Liver (tissue), 9 donors: ENCODE data around the gene SAMD8. TPM values are rescaled to one million over a fixed set of nuclear protein-coding genes. Genes with fewer than 3 reads are reported as not detected.

ENCODE experiments used
- DNase-seq: peaks from one replicate; pipeline ENCODE4 v3.0.0-alpha.2; 2017; ENCODE audit warnings: low spot score
- H3K27ac ChIP-seq, 2 donors: one replicate each; pipeline ENCODE4 v1.7.0; 2013; ENCODE audit warnings: inconsistent platforms in 2 of 2, low read length in 2 of 2, control low read depth in 1 of 2, low read depth in 1 of 2, mild to moderate bottlenecking in 1 of 2
- H3K27me3 ChIP-seq, 4 donors: one replicate each; pipeline versions ENCODE4 v1.6.1 to v1.7.0; 2013; ENCODE audit warnings: low read length in 3 of 4, inconsistent platforms in 1 of 4, mild to moderate bottlenecking in 1 of 4, moderate library complexity in 1 of 4; ENCODE audit not compliant: control insufficient read depth in 4 of 4, insufficient read depth in 4 of 4
- H3K36me3 ChIP-seq, 4 donors: one replicate each; pipeline versions ENCODE4 v1.6.1 to v1.7.0; 2013; ENCODE audit warnings: low read length in 3 of 4, mild to moderate bottlenecking in 3 of 4, low read depth in 1 of 4, moderate library complexity in 1 of 4; ENCODE audit not compliant: control insufficient read depth in 4 of 4, insufficient read depth in 3 of 4
- H3K4me1 ChIP-seq, 4 donors: one replicate each; pipeline versions ENCODE4 v1.6.1 to v1.7.0; 2013; ENCODE audit warnings: low read length in 3 of 4, mild to moderate bottlenecking in 3 of 4, moderate library complexity in 1 of 4; ENCODE audit not compliant: control insufficient read depth in 4 of 4, insufficient read depth in 4 of 4
- H3K4me3 ChIP-seq, 3 donors: one replicate each; pipeline versions ENCODE4 v1.6.1 to v1.7.0; 2013; ENCODE audit warnings: low read length in 3 of 3, control low read depth in 1 of 3, low read depth in 1 of 3, mild to moderate bottlenecking in 1 of 3
- H3K9ac ChIP-seq, 2 donors: one replicate each; pipeline ENCODE4 v1.7.0; 2013; ENCODE audit warnings: low read length in 2 of 2, mild to moderate bottlenecking in 2 of 2, moderate library complexity in 2 of 2, control low read depth in 1 of 2, low read depth in 1 of 2
- H3K9me3 ChIP-seq, 4 donors: one replicate each; pipeline versions ENCODE4 v1.6.1 to v1.7.0; 2013; ENCODE audit warnings: low read length in 3 of 4; ENCODE audit not compliant: control insufficient read depth in 4 of 4
- ATF3 ChIP-seq: IDR thresholded peaks from 2 replicates; pipeline ENCODE4 v1.6.1; 2016; ENCODE audit warnings: antibody characterized with exemption
- CTCF ChIP-seq: fragments of 150-350 bp; IDR thresholded peaks from 2 replicates; pipeline ENCODE4 v1.5.1; 2017; ENCODE audit warnings: improper control_type of control experiment, low read depth, low read length; ENCODE audit not compliant: missing input control
- EGR1 ChIP-seq, 2 donors: IDR thresholded peaks; 2 replicates each; pipeline ENCODE4 v1.6.1; 2016 to 2018; ENCODE audit warnings: antibody characterized with exemption in 2 of 2, low read depth in 2 of 2
- FOXA1 ChIP-seq: IDR thresholded peaks from 2 replicates; pipeline ENCODE4 v1.6.1; 2016; ENCODE audit warnings: antibody characterized with exemption
- FOXA2 ChIP-seq: IDR thresholded peaks from 2 replicates; pipeline ENCODE4 v1.6.1; 2016; ENCODE audit warnings: antibody characterized with exemption
- HNF4A ChIP-seq, 2 donors: conservative IDR thresholded peaks; 2 replicates each; pipeline ENCODE4 v1.6.1; 2016; ENCODE audit warnings: antibody characterized with exemption in 2 of 2, mild to moderate bottlenecking in 2 of 2
- HNF4G ChIP-seq: IDR thresholded peaks from 2 replicates; pipeline ENCODE4 v1.6.1; 2016; ENCODE audit warnings: antibody characterized with exemption
- JUND ChIP-seq, 2 donors: IDR thresholded peaks; 2 replicates each; pipeline ENCODE4 v1.6.1; 2016; ENCODE audit warnings: antibody characterized with exemption in 2 of 2
- MAX ChIP-seq: IDR thresholded peaks from 2 replicates; pipeline ENCODE4 v1.6.1; 2016; ENCODE audit warnings: antibody characterized with exemption
- NR2F2 ChIP-seq: IDR thresholded peaks from 2 replicates; pipeline ENCODE4 v1.6.1; 2016; ENCODE audit warnings: antibody characterized with exemption
- RAD21 ChIP-seq, 2 donors: IDR thresholded peaks; 2 replicates each; pipeline ENCODE4 v1.6.1; 2016; ENCODE audit warnings: antibody characterized with exemption in 2 of 2, mild to moderate bottlenecking in 2 of 2
- REST ChIP-seq: IDR thresholded peaks from 2 replicates; pipeline ENCODE4 v1.6.1; 2016; ENCODE audit warnings: antibody characterized with exemption, mild to moderate bottlenecking
- RXRA ChIP-seq, 2 donors: IDR thresholded peaks; 2 replicates each; pipeline ENCODE4 v1.6.1; 2017 to 2018; ENCODE audit warnings: antibody characterized with exemption in 2 of 2, mild to moderate bottlenecking in 1 of 2
- SP1 ChIP-seq: IDR thresholded peaks from 2 replicates; pipeline ENCODE4 v1.6.1; 2018; ENCODE audit warnings: antibody characterized with exemption, mild to moderate bottlenecking
- TAF1 ChIP-seq: conservative IDR thresholded peaks from 2 replicates; pipeline ENCODE4 v1.6.1; 2016; ENCODE audit warnings: antibody characterized with exemption, mild to moderate bottlenecking
- YY1 ChIP-seq: IDR thresholded peaks from 2 replicates; pipeline ENCODE4 v1.6.1; 2016; ENCODE audit warnings: antibody characterized with exemption, mild to moderate bottlenecking
- ZBTB33 ChIP-seq: IDR thresholded peaks from 2 replicates; pipeline ENCODE4 v1.6.1; 2016; ENCODE audit warnings: antibody characterized with exemption
- WGBS: extraction: QIAGEN DNeasy Blood & Tissue Kit; methylation state at CpG from one replicate; pipeline ENCODE4 v1.1.7; 2013; 5-methylcytosine and 5-hydroxymethylcytosine counted together
- polyA plus RNA-seq, 2 donors: library from polyadenylated mRNA; stranded (reverse) in 1 of 2; unstranded in 1 of 2; fragments of 200-250 nt in 1 of 2; fragments of >200 nt in 1 of 2; fragmentation: Nextera tagmentation in 1 of 2; extraction: Ambion mirVana in 1 of 2; gene quantifications; one replicate each; pipeline versions ENCODE4 v1.2.1 to v1.2.3, GENCODE V29; 2013 to 2015
- total RNA-seq, 2 donors: library from RNA; depleted of rRNA; stranded (reverse); fragments of >200 nt; gene quantifications; one replicate each; pipeline ENCODE4 v1.2.3, GENCODE V29; 2014
- donor health status: healthy.
- donor health status: healthy.
- donor health status: healthy.
- donor health status: healthy.
- donor health status: healthy.

The SAMD8 gene
- total and polyA plus RNA-seq, 4 donors: 2.8 to 10.3 (median 4.1) TPM

- Histone ChIP-seq H3K27ac (no peak overlapping the region), H3K36me3 (no peaks in the 10 kb centered on the region)
- TF ChIP-seq RAD21 (IDR thresholded peaks at IDR 0.05): no peak
- no peak for TF ChIP-seq REST
- no peak for TF ChIP-seq MAX
- TF ChIP-seq TAF1: no peak
- TF ChIP-seq HNF4A (conservative IDR thresholded peaks at IDR 0.05): no peak
- TF ChIP-seq NR2F2: no peak
- TF ChIP-seq YY1: no peak
- TF ChIP-seq EGR1 (IDR thresholded peaks at IDR 0.05; ENCODE audit: low read depth in 2 of 2): no peak
- TF ChIP-seq FOXA1: no peak
- TF ChIP-seq ZBTB33: no peak
- TF ChIP-seq FOXA2: no peak
- no peak for TF ChIP-seq ATF3
- TF ChIP-seq JUND (IDR thresholded peaks at IDR 0.05): no peak
- TF ChIP-seq RXRA (IDR thresholded peaks at IDR 0.05): no peak
Measured at GRCh38 chr10:75097666-75098285, 13.7 kb upstream of the SAMD8 start.

GRCh38 chr10:75098902-75099673 lies 12.4 kb upstream of the SAMD8 start:
- Histone ChIP-seq H3K27ac (no peak overlapping the region), H3K4me1 (peaks cover 0 to 4% (median 0%) of the 10 kb centered on the region in 4 donors), H3K9me3 (no peaks in the 10 kb centered on the region), H3K36me3 (no peaks in the 10 kb centered on the region), H3K4me3 (no peak overlapping the region), H3K27me3 (no peaks in the 10 kb centered on the region), H3K9ac (no peak overlapping the region)
- 88% methylated on average over 14 of the region's 14 CpGs for WGBS
- DNase-seq: no peak
- TF ChIP-seq HNF4G: no peak
- no peak for TF ChIP-seq HNF4A (conservative IDR thresholded peaks at IDR 0.05)
- no peak for TF ChIP-seq ZBTB33
- TF ChIP-seq CTCF: no peak
- TF ChIP-seq SP1: no peak
- no peak for TF ChIP-seq RAD21 (IDR thresholded peaks at IDR 0.05)
- TF ChIP-seq TAF1: no peak
- no peak for TF ChIP-seq NR2F2
- TF ChIP-seq MAX: no peak

More at GRCh38 chr10:75097666-75098285, 13.7 kb upstream of the SAMD8 start:
- H3K4me3 ChIP-seq: no peak overlapping the region
- peaks cover 0 to 4% (median 0%) of the 10 kb centered on the region in 4 donors for H3K4me1 ChIP-seq
- no peaks in the 10 kb centered on the region for H3K9me3 ChIP-seq
- peaks cover 0 to 3% (median 0%) of the 10 kb centered on the region in 4 donors for H3K27me3 ChIP-seq
- WGBS: 95% methylated on average over 11 of the region's 11 CpGs
- DNase-seq: no peak
- no peak overlapping the region for H3K9ac ChIP-seq
